Panc1 (cell line): ENCODE data around the gene CDK4.

Source experiments
- CTCF ChIP-seq: fragments of 450-650 bp; IDR thresholded peaks from 2 replicates; pipeline ENCODE4 v1.5.1; 2017; ENCODE audit warnings: mild to moderate bottlenecking
- POLR2AphosphoS5 ChIP-seq: IDR thresholded peaks from 2 replicates; pipeline ENCODE4 v1.6.1; 2012; ENCODE audit warnings: mild to moderate bottlenecking, low read depth, low read length, moderate library complexity
- REST ChIP-seq, 2 experiments: IDR thresholded peaks; 2 replicates each; pipeline ENCODE4 v1.6.1; 2011 to 2012; ENCODE audit warnings: low read depth in 2 of 2, control low read depth in 1 of 2, low read length in 1 of 2, mild to moderate bottlenecking in 1 of 2, moderate library complexity in 1 of 2; ENCODE audit not compliant: insufficient read depth in 1 of 2
- SIN3A ChIP-seq: IDR thresholded peaks from 2 replicates; pipeline ENCODE4 v1.6.1; 2012; ENCODE audit warnings: low read depth, mild to moderate bottlenecking, low read length, moderate library complexity, borderline replicate concordance; ENCODE audit not compliant: insufficient read depth
- TCF7L2 ChIP-seq: IDR thresholded peaks from 2 replicates; pipeline ENCODE4 v1.6.1; 2011; ENCODE audit warnings: mild to moderate bottlenecking, low read depth, low read length, inconsistent platforms

- no peak for TF ChIP-seq POLR2AphosphoS5
- TF ChIP-seq CTCF = no peak
- no peak for TF ChIP-seq TCF7L2
- no peak for TF ChIP-seq REST (IDR thresholded peaks at IDR 0.05; ENCODE audit: insufficient read depth in 1 of 2, low read depth in 2 of 2, low read length in 1 of 2)
- no peak for TF ChIP-seq SIN3A
These were observed 48.9 kb upstream of the CDK4 start for GRCh38 chr12:57800965-57801364.
